Suprapubic skin (tissue), 4 donors: ENCODE data around the gene SAG. TPM values are rescaled to one million over a fixed set of nuclear protein-coding genes. Genes with fewer than 3 reads are reported as not detected.

Experiments used
- DNase-seq, 2 donors: peaks; one replicate each; pipeline ENCODE4 v3.0.0-alpha.2; 2019; ENCODE audit warnings: low spot score in 2 of 2
- H3K27ac ChIP-seq: fragments of 200-600 bp; sonication (generic); one replicate; pipeline ENCODE4 v1.5.1; 2019
- H3K27me3 ChIP-seq: fragments of 200-600 bp; sonication (generic); one replicate; pipeline ENCODE4 v1.5.1; 2019
- H3K36me3 ChIP-seq: fragments of 200-600 bp; sonication (generic); one replicate; pipeline ENCODE4 v1.5.1; 2019
- H3K4me1 ChIP-seq: fragments of 200-600 bp; sonication (generic); one replicate; pipeline ENCODE4 v1.5.1; 2019
- H3K4me3 ChIP-seq: fragments of 200-600 bp; sonication (generic); one replicate; pipeline ENCODE4 v1.5.1; 2019; ENCODE audit warnings: mild to moderate bottlenecking
- H3K9me3 ChIP-seq: fragments of 200-600 bp; sonication (generic); one replicate; pipeline ENCODE4 v1.5.1; 2019
- EP300 ChIP-seq: sonication (generic); formaldehyde crosslinking; IDR thresholded peaks from one replicate; pipeline ENCODE4 v1.6.1; 2017; ENCODE audit warnings: antibody characterized with exemption
- POLR2A ChIP-seq, 2 donors: fragments of 450-650 bp; IDR thresholded peaks; one replicate each; pipeline ENCODE4 v1.6.1; 2017; ENCODE audit warnings: antibody characterized with exemption in 2 of 2, mild to moderate bottlenecking in 2 of 2, moderate library complexity in 2 of 2
- POLR2AphosphoS5 ChIP-seq, 3 donors: sonication (generic); formaldehyde crosslinking; IDR thresholded peaks; one replicate each; pipeline ENCODE4 v1.6.1; 2017; ENCODE audit warnings: antibody characterized with exemption in 3 of 3
- WGBS: methylation state at CpG from one replicate; pipeline ENCODE4 v1.1.5; 2018; 5-methylcytosine and 5-hydroxymethylcytosine counted together
- total RNA-seq, 4 donors: library from RNA; depleted of rRNA; stranded (reverse); fragments of >200 nt; gene quantifications; one replicate each; pipeline ENCODE4 v1.1.0, GENCODE V29; 2016
- TF ChIP-seq, protein P1 (sequence below), 2 donors: fragments of 200-600 bp in 1 of 2; fragments of 450-650 bp in 1 of 2; sonication (generic) in 1 of 2; IDR thresholded peaks; one replicate each; pipeline ENCODE4 v1.5.1; 2016 to 2019; ENCODE audit warnings: antibody characterized with exemption in 2 of 2, mild to moderate bottlenecking in 1 of 2, moderate library complexity in 1 of 2

The SAG gene
- total RNA-seq, 4 donors from 2014 or later: not detected

DNA sequence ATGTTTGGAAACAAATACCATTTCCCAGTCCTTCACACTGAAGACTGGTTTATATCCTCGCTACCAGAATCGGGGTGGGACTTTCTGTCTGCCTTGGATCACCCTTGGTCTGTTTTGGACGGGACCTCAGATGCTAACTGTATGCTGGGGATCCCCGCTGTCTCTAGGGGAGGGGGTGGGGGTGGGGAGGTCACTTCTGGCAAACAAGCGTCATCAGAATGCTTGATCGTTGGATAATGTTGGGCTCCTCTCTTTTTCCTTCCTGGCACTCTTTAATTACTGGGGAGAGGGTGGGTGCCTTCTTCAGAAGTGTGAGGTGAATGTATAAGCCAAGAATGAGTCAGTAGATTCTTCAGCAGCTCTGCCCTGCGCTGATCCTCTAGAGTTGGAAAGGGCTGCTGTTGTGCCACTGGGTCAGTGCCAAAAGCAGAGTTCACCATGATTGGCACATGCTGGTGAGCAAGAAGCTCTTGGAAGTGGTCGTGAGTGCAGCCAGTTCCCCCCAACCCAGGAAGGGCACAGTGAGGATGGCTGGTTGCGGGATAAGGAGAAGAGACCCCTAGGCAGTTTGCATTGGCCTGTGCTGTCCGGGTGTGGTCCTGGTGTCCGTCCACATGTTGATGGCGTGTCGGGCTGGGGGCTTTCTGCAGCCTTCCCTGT lies 78.9 kb downstream of the SAG start:
- peaks cover 38% of the 10 kb centered on the region for H3K4me1 ChIP-seq
- TF ChIP-seq POLR2A (IDR thresholded peaks at IDR 0.05) (no peak), EP300 (no peak), POLR2AphosphoS5 (IDR thresholded peaks at IDR 0.05) (no peak)
- TF ChIP-seq, protein P1, sequence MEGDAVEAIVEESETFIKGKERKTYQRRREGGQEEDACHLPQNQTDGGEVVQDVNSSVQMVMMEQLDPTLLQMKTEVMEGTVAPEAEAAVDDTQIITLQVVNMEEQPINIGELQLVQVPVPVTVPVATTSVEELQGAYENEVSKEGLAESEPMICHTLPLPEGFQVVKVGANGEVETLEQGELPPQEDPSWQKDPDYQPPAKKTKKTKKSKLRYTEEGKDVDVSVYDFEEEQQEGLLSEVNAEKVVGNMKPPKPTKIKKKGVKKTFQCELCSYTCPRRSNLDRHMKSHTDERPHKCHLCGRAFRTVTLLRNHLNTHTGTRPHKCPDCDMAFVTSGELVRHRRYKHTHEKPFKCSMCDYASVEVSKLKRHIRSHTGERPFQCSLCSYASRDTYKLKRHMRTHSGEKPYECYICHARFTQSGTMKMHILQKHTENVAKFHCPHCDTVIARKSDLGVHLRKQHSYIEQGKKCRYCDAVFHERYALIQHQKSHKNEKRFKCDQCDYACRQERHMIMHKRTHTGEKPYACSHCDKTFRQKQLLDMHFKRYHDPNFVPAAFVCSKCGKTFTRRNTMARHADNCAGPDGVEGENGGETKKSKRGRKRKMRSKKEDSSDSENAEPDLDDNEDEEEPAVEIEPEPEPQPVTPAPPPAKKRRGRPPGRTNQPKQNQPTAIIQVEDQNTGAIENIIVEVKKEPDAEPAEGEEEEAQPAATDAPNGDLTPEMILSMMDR (IDR thresholded peaks at IDR 0.05): no peak
- H3K27me3 ChIP-seq: no peaks in the 10 kb centered on the region
- H3K36me3 ChIP-seq: no peaks in the 10 kb centered on the region
- WGBS: 52% methylated on average over 12 of the region's 13 CpGs
- no peak overlapping the region for H3K4me3 ChIP-seq
- DNase-seq: peak in 1 of 2 donors; percentile 67
- H3K9me3 ChIP-seq: no peaks in the 10 kb centered on the region
- H3K27ac ChIP-seq: peak overlapping the region; percentile 18

GRCh38 chr2:233387225-233387624 lies 79.6 kb downstream of the SAG start:
- H3K4me1 ChIP-seq: peaks cover 38% of the 10 kb centered on the region
- TF ChIP-seq EP300 (peak; percentile 34), POLR2AphosphoS5 (IDR thresholded peaks at IDR 0.05) (no peak)
- 77% methylated on average over 13 of the region's 13 CpGs for WGBS
- no peaks in the 10 kb centered on the region for H3K36me3 ChIP-seq
- DNase-seq: peak in 1 of 2 donors; percentile 65
- no peak overlapping the region for H3K4me3 ChIP-seq
- no peaks in the 10 kb centered on the region for H3K27me3 ChIP-seq
- peak overlapping the region; percentile 18 for H3K27ac ChIP-seq
- H3K9me3 ChIP-seq: no peaks in the 10 kb centered on the region

DNA sequence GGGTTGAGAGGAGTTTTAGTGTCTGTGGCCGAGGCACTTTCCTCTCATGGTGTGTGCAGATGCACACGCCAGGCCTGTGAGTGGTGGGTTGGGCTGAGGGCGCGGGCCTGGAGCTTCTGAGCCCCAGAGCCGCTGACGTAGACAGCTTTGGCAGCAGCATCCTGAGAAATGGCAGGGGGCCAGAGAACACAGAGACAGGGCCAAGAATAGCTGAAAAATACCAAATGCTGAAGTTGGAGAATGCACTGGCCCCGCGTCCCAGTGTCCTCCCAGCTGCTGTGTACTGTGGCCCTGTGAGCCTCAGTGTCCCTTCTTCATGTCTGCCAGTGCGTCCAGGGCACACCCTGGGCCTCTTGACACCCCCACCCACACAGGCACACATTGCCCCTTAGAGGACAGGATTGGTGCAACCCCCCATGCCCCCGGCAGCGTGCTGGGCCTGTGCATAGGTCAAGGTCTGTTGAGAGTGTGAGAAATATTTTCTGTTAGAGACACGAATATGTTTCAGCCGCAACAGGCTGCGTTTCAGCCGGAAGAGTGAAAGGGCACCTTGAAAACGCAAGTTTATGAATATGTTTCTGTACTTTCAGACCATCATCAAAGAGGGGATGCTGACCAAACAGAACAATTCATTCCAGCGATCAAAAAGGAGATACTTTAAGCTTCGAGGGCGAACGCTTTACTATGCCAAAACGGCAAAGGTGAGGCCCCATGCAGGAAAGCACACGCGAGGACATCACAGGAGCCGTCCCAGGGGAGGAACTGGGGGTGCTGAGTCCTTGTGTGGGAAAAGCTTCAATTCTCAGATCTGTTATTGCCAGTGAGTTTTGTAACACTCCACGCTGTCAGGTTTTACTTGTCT lies 80.3 kb downstream of the SAG start:
- Histone ChIP-seq H3K4me3 (no peak overlapping the region), H3K4me1 (peaks cover 38% of the 10 kb centered on the region), H3K36me3 (no peaks in the 10 kb centered on the region), H3K27me3 (no peaks in the 10 kb centered on the region), H3K27ac (peak overlapping the region; percentile 26), H3K9me3 (no peaks in the 10 kb centered on the region)
- DNase-seq: peak; percentile 83 to 91
- TF ChIP-seq POLR2A (IDR thresholded peaks at IDR 0.05) (no peak), EP300 (peak; percentile 4)
- 49% methylated on average over 24 of the region's 25 CpGs for WGBS

- Histone ChIP-seq H3K27ac (no peak overlapping the region), H3K4me1 (peaks cover 32% of the 10 kb centered on the region), H3K4me3 (no peak overlapping the region), H3K36me3 (no peaks in the 10 kb centered on the region), H3K27me3 (no peaks in the 10 kb centered on the region), H3K9me3 (no peaks in the 10 kb centered on the region)
- peak in 1 of 2 donors; percentile 52 for DNase-seq
- WGBS: 94% methylated on average over 8 of the region's 8 CpGs
- TF ChIP-seq POLR2A (IDR thresholded peaks at IDR 0.05) (no peak), POLR2AphosphoS5 (IDR thresholded peaks at IDR 0.05) (no peak), EP300 (no peak)
- TF ChIP-seq, protein P1 (IDR thresholded peaks at IDR 0.05): no peak
These were observed 82.0 kb downstream of the SAG start for GRCh38 chr2:233389601-233390125.

- no peak for TF ChIP-seq EP300
- no peak for TF ChIP-seq POLR2AphosphoS5 (IDR thresholded peaks at IDR 0.05)
- TF ChIP-seq, protein P1 (IDR thresholded peaks at IDR 0.05): no peak
- no peak for TF ChIP-seq POLR2A (IDR thresholded peaks at IDR 0.05)
- DNase-seq: peak in 1 of 2 donors; percentile 28
These were observed 88.1 kb downstream of the SAG start for GRCh38 chr2:233395687-233396086.

More at GRCh38 chr2:233395687-233396086, 88.1 kb downstream of the SAG start:
- no peak overlapping the region for H3K4me3 ChIP-seq
- H3K9me3 ChIP-seq: no peaks in the 10 kb centered on the region
- no peaks in the 10 kb centered on the region for H3K27me3 ChIP-seq
- no peaks in the 10 kb centered on the region for H3K4me1 ChIP-seq
- H3K27ac ChIP-seq: no peak overlapping the region
- H3K36me3 ChIP-seq: no peaks in the 10 kb centered on the region
- WGBS: over 99% methylated on average over 7 of the region's 7 CpGs

Other genes starting within 250 kb of the SAG start
- gene INPP5D, start 247.5 kb upstream of the SAG start, total RNA-seq: 10 to 100 TPM in 2 of 4 donors, 1 to 10 TPM in 2; 6.5 to 18.7 (median 11.5) TPM
- 10 to 100 TPM; 38.6 to 77.2 (median 49.4) TPM for gene ATG16L1, start 56.1 kb upstream of the SAG start, total RNA-seq
- gene DGKD, start 46.7 kb downstream of the SAG start, total RNA-seq: 10 to 100 TPM in 2 of 4 donors, 1 to 10 TPM in 2; 7.0 to 55.4 (median 10.9) TPM